ENCODE results near the gene TPRG1. TPM values are rescaled to one million over a fixed set of nuclear protein-coding genes. Genes with fewer than 3 reads are reported as not detected.

The TPRG1 gene
- total and polyA plus RNA-seq, 9 of the 15 experiments (the other 6 are each of a cell fraction or from before 2014, with no cell fraction given), result 0.01 TPM; not detected in 8

- intact Hi-C loops (cut with micrococcal nuclease) (no loop called here), in situ Hi-C loops (cut with MboI) (no loop called here)
- FAIRE-seq (no peak), DNase-seq (ENCODE audit: extremely low read depth in 1 of 4, low spot score in 3 of 4) (no peak), ATAC-seq (no peak)
- Histone ChIP-seq H4K20me1 (replicated peaks; ENCODE audit: control insufficient read depth, insufficient read depth, low read length) (no peaks in the 10 kb centered on the region), H3K4me1 (replicated peaks in 1 of 2; ENCODE audit: control insufficient read depth in 2 of 2, insufficient read depth in 2 of 2, low read length in 2 of 2) (no peaks in the 10 kb centered on the region), H3K9me1 (ENCODE audit: control insufficient read depth, insufficient read depth, low read length) (no peaks in the 10 kb centered on the region), H3K27ac (ENCODE audit: extremely low read depth, low read depth, low read length) (no peak overlapping the region), H3K9ac (ENCODE audit: insufficient read depth in 1 of 2, low read depth in 2 of 2, low read length in 2 of 2) (no peak overlapping the region), H2AFZ (ENCODE audit: low read depth, low read length) (no peak overlapping the region), H3K4me3 (no peak overlapping the region), H3K4me2 (ENCODE audit: insufficient read depth, low read length) (no peak overlapping the region), H3K9me3 (replicated peaks; ENCODE audit: control insufficient read depth, insufficient read depth, low read depth, low read length) (no peaks in the 10 kb centered on the region), H3K79me2 (ENCODE audit: control insufficient read depth, insufficient read depth, low read length) (no peaks in the 10 kb centered on the region), H3K27me3 (ENCODE audit: control insufficient read depth in 2 of 2, insufficient read depth in 2 of 2, low read length in 2 of 2) (no peaks in the 10 kb centered on the region), H3K36me3 (ENCODE audit: control insufficient read depth, insufficient read depth, low read length) (no peaks in the 10 kb centered on the region)
- WGBS (ENCODE audit: insufficient coverage, low coverage, missing lambda C conversion rate), result 0% methylated on average over 3 of the region's 3 CpGs
- CTCF ChIA-PET (ENCODE audit: low intra/inter-chr PET ratio), result no interaction called here
- POLR2A ChIA-PET, result no interaction called here
- no TSS peak for BruUV-seq (replicated peaks)
- TF ChIP-seq ZNF655 (CRISPR knock-in tag; IDR thresholded peaks at IDR 0.05) (no peak), JUNB (CRISPR knock-in tag; conservative IDR thresholded peaks at IDR 0.05) (no peak), HDAC8 (tag; IDR thresholded peaks at IDR 0.05) (no peak), ZKSCAN1 (IDR thresholded peaks at IDR 0.05; ENCODE audit: low read depth, low read length) (no peak), TEAD2 (tag; IDR thresholded peaks at IDR 0.05) (no peak), GABPB2 (CRISPR knock-in tag; conservative IDR thresholded peaks at IDR 0.05) (no peak), HDAC6 (IDR thresholded peaks at IDR 0.05; ENCODE audit: low read depth, low read length) (no peak), MCM5 (IDR thresholded peaks at IDR 0.05; ENCODE audit: low read depth) (no peak), ZNF165 (CRISPR knock-in tag; IDR thresholded peaks at IDR 0.05; ENCODE audit: borderline replicate concordance) (no peak), ZNF398 (CRISPR knock-in tag; IDR thresholded peaks at IDR 0.05) (no peak), ZNF699 (CRISPR knock-in tag; IDR thresholded peaks at IDR 0.05; ENCODE audit: insufficient replicate concordance) (no peak), ID3 (CRISPR knock-in tag; IDR thresholded peaks at IDR 0.05) (no peak), ID3 (tag; IDR thresholded peaks at IDR 0.05) (no peak)
These were observed 146.1 kb downstream of the TPRG1 start for GRCh38 chr3:189317911-189318310.

All from K562 (cell line).